ENCODE data around the gene STK24. TPM values are rescaled to one million over a fixed set of nuclear protein-coding genes. Genes with fewer than 3 reads are reported as not detected.

Gene STK24
- total and polyA plus RNA-seq, 2 of the 8 experiments (the other 6 are each of a cell fraction or from before 2014, with no cell fraction given): 62.8 to 143 TPM

DNA sequence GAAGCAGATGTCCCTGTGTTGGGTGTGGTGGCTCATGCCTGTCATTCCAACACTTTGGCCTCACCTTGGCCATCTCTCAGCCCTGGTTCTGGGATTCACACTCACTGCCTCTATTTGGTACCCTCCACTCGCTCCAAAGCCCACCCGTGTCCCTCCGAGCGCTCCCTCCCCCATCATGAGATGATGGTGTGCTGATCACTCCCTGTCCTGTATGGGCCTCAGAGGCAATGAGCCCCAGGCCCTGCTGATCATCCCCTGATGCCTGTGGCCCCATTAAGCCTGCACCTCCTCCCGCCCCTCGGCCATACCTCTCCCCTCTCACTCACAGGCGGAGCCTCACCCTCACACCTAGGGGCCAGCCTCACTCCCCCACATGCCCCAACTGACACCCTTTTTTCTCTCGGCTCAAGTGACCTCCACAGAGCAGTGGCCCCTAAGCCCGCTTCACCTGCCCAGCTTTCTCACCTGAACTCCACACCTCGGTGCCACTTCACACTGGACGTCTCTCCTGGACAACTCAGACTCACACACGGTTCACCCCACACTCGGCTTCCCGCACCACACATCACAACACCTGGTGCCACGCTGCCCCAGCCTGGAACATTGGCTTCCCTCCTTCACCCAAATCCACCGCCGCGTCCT lies 114.5 kb downstream of the STK24 start:
- ChIA-PET CTCF (ENCODE audit: partially characterized antibody) (interaction anchor here (2.7 to 9.6 kb wide), 2 partner anchors 12 to 17 kb away, joined by 14 to 115 read pairs; no protein-coding TSS in a partner anchor), POLR2A (ENCODE audit: partially characterized antibody) (interaction anchor here (1.6 kb wide), 1 partner anchor 12 kb away, joined by 4 read pairs; no protein-coding TSS in a partner anchor)
- Histone ChIP-seq H3K4me3 (ENCODE audit: extremely low read depth in 1 of 4, insufficient read depth in 2 of 4, low read depth in 3 of 4, low read length in 4 of 4) (no peak overlapping the region), H3K79me1 (ENCODE audit: low read depth, low read length) (peaks cover 8% of the 10 kb centered on the region), H2BK120ac (replicated peaks; ENCODE audit: low read depth, low read length) (no peak overlapping the region), H3K4me2 (ENCODE audit: insufficient read depth in 1 of 2, low read depth in 2 of 2, low read length in 2 of 2) (no peak overlapping the region), H2BK15ac (ENCODE audit: low read length) (no peak overlapping the region), H4K91ac (replicated peaks; ENCODE audit: insufficient read length, low read length) (no peak overlapping the region), H3K27ac (ENCODE audit: low read depth, low read length) (no peak overlapping the region), H2AFZ (ENCODE audit: low read length) (no peak overlapping the region), H3K23ac (ENCODE audit: insufficient read length) (no peak overlapping the region), H3K4me1 (replicated peaks in 1 of 4; ENCODE audit: control insufficient read depth in 3 of 4, insufficient read depth in 4 of 4, low read length in 3 of 4) (peaks cover 0 to 3% (median 1%) of the 10 kb centered on the region in 4 experiments; a peak in 1 of 7 replicates), H2AK5ac (ENCODE audit: low read depth, low read length) (no peak overlapping the region), H3K36me3 (ENCODE audit: control insufficient read depth in 2 of 4, insufficient read depth in 4 of 4, low read length in 3 of 4) (peaks cover 11 to 48% (median 20%) of the 10 kb centered on the region in 4 experiments), H2BK12ac (ENCODE audit: low read depth, low read length) (no peak overlapping the region), H3K79me2 (ENCODE audit: control insufficient read depth in 1 of 2, insufficient read depth in 2 of 2, low read length in 2 of 2) (peaks cover 0 to 20% of the 10 kb centered on the region in 2 experiments; a peak in 2 of 4 replicates), H2BK20ac (ENCODE audit: low read length) (no peak overlapping the region), H3K9me3 (ENCODE audit: insufficient read depth in 2 of 2, low read depth in 1 of 2, low read length in 1 of 2) (no peaks in the 10 kb centered on the region), H3K27me3 (replicated peaks in 1 of 4; ENCODE audit: control insufficient read depth in 3 of 4, extremely low read depth in 1 of 4, insufficient read depth in 3 of 4, low read length in 3 of 4) (no peaks in the 10 kb centered on the region), H3K18ac (ENCODE audit: extremely low read depth, low read length) (no peak overlapping the region), H3K4ac (replicated peaks; ENCODE audit: insufficient read length, low read depth, low read length) (no peak overlapping the region), H2BK5ac (ENCODE audit: low read depth, low read length) (no peak overlapping the region), H3K14ac (ENCODE audit: insufficient read length) (no peak overlapping the region), H3K56ac (replicated peaks; ENCODE audit: insufficient read length, low read depth, low read length) (no peak overlapping the region), H3K23me2 (ENCODE audit: low read depth, low read length) (no peaks in the 10 kb centered on the region), H4K5ac (ENCODE audit: insufficient read length, low read depth, low read length) (no peak overlapping the region), H4K20me1 (replicated peaks in 1 of 2; ENCODE audit: control insufficient read depth in 1 of 2, insufficient read depth in 2 of 2, low read length in 2 of 2) (peaks cover 7 to 14% of the 10 kb centered on the region in 2 experiments), H3K9ac (replicated peaks in 1 of 4; ENCODE audit: extremely low read depth in 1 of 4, low read depth in 3 of 4, low read length in 3 of 4) (no peak overlapping the region), H4K8ac (ENCODE audit: extremely low read depth, insufficient read depth, low read length) (no peak overlapping the region; the same call in 1 of the 2 replicates)
- WGBS, 2 experiments (ENCODE audit: extremely low coverage in 1 of 2, insufficient coverage in 1 of 2, insufficient read length in 1 of 2, insufficient replicate concordance in 2 of 2, low coverage in 1 of 2, low lambda C conversion rate in 2 of 2, missing lambda C conversion rate in 1 of 2): 93% methylated on average over 18 of the region's 18 CpGs; no CpG with 5 or more reads in 1 of the 2 experiments
- DNase-seq (ENCODE audit: low read depth in 1 of 2, low spot score in 2 of 2): no peak
- FAIRE-seq: no peak
- no peak for TF ChIP-seq SP2 (IDR thresholded peaks at IDR 0.05; ENCODE audit: low read length)
- TF ChIP-seq RNF2 (IDR thresholded peaks at IDR 0.05; ENCODE audit: borderline replicate concordance, low read depth, low read length, missing control alignments, poor library complexity, severe bottlenecking): no peak
- no peak for TF ChIP-seq MAFK (IDR thresholded peaks at IDR 0.05; ENCODE audit: low read depth, low read length)
- TF ChIP-seq HDAC6 (IDR thresholded peaks at IDR 0.05; ENCODE audit: low read depth, low read length): no peak
- TF ChIP-seq GABPA (IDR thresholded peaks at IDR 0.05; ENCODE audit: borderline replicate concordance, insufficient read depth, low read length): no peak
- no peak for TF ChIP-seq TEAD4 (IDR thresholded peaks at IDR 0.05; ENCODE audit: low read depth, low read length)
- TF ChIP-seq SIRT6 (IDR thresholded peaks at IDR 0.05; ENCODE audit: low read length): no peak
